Activated T-helper 17 cell treated with anti-CD3 and anti-CD28 coated beads, Interleukin-2, amount 50 U/mL, for 72 hours (primary cell): ENCODE data around the gene EPM2A. TPM values are rescaled to one million over a fixed set of nuclear protein-coding genes. Genes with fewer than 3 reads are reported as not detected.

ENCODE experiments used
- ATAC-seq: fragments of 150-1000 bp; cut with Tn5 transposase; replicated peaks from 2 replicates; pipeline ENCODE4 v1.10.0; 2021; ENCODE audit warnings: mild to moderate bottlenecking, moderate library complexity
- H3K27ac Mint-ChIP-seq: one replicate; pipeline ENCODE4 v1.8.0; 2022; ENCODE audit warnings: mixed read lengths
- H3K27me3 Mint-ChIP-seq: one replicate; pipeline ENCODE4 v1.8.0; 2022; ENCODE audit warnings: mixed read lengths
- H3K36me3 Mint-ChIP-seq: one replicate; pipeline ENCODE4 v1.8.0; 2022; ENCODE audit warnings: low read depth, mild to moderate bottlenecking, mixed read lengths
- H3K4me1 Mint-ChIP-seq: one replicate; pipeline ENCODE4 v1.8.0; 2022; ENCODE audit warnings: mixed read lengths
- H3K4me3 Mint-ChIP-seq: one replicate; pipeline ENCODE4 v1.8.0; 2022; ENCODE audit warnings: mild to moderate bottlenecking, mixed read lengths
- H3K9me3 Mint-ChIP-seq: one replicate; pipeline ENCODE4 v1.8.0; 2022; ENCODE audit warnings: mixed read lengths
- total RNA-seq, 2 donors: library from RNA; stranded (reverse); gene quantifications; one replicate each; pipeline ENCODE4 v1.2.3, GENCODE V29; 2022

Gene EPM2A
- total RNA-seq, 2 donors from 2014 or later: 4.3 to 8.4 TPM

DNA sequence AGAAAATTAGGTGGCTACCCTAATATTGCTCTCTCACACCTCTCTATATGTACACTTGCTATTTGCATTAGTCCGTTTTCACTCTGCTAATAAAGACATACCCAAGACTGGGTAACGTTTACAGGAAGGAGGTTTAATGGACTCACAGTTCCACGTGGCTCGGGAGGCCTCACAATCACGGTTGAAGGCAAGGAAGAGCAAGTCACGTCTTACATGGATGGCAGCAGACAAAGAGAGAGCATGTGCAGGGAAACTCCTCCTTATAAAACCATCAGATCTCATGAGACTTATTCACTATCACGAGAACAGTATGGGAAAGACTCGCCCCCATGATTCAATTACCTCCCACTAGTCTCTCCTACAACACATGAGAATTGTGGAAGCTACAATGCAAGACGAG is 53.4 kb downstream of the EPM2A start:
- Mint-ChIP-seq H3K36me3 (peaks cover 23% of the 10 kb centered on the region), H3K4me1 (no peaks in the 10 kb centered on the region), H3K9me3 (peaks cover 7% of the 10 kb centered on the region), H3K27me3 (no peaks in the 10 kb centered on the region), H3K4me3 (no peak overlapping the region), H3K27ac (no peak overlapping the region)
- ATAC-seq: no peak

DNA sequence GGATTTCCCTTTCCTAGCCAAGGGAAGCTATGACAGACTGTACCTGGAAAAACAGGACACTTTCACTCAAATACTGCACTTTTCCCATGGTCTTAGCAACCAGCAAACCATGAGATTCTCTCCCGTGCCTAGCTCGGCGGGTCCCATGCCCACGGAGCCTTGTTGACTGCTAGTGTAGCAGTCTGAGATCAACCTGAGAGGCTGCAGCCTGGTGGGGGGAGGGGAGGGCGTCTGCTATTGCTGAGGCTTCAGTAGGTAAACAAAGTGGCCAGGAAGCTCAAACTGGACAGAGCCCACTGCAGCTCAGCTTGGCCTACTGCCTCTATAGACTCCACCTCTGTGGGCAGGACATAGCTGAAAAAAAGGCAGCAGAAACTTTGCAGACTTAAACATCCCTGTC is 61.8 kb downstream of the EPM2A start:
- Mint-ChIP-seq H3K9me3 (no peaks in the 10 kb centered on the region), H3K4me3 (no peak overlapping the region), H3K27me3 (no peaks in the 10 kb centered on the region), H3K4me1 (no peaks in the 10 kb centered on the region), H3K27ac (no peak overlapping the region), H3K36me3 (peaks cover 15% of the 10 kb centered on the region)
- ATAC-seq: no peak

DNA sequence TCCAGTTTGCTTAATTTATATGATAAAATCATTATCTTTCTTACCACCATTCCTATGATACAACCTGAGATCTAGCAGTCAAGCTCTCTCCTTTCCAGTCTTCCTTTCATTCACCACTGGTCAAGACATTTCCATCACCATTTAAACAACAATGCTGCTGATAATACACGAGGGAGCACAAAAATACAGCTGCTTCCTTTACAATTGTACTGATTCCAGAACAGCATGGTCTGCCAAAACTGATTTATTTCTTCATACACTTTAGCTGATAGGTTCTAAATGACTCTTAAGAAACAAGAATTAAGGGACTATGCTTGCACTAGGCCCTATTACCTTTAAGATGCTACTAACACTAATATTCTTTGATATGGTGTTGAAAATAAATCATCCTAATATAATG is 65.0 kb downstream of the EPM2A start:
- no peak for ATAC-seq
- Mint-ChIP-seq H3K27ac (no peak overlapping the region), H3K27me3 (no peaks in the 10 kb centered on the region), H3K4me1 (no peaks in the 10 kb centered on the region), H3K4me3 (no peak overlapping the region), H3K36me3 (peaks cover under 1% of the 10 kb centered on the region), H3K9me3 (no peaks in the 10 kb centered on the region)

DNA sequence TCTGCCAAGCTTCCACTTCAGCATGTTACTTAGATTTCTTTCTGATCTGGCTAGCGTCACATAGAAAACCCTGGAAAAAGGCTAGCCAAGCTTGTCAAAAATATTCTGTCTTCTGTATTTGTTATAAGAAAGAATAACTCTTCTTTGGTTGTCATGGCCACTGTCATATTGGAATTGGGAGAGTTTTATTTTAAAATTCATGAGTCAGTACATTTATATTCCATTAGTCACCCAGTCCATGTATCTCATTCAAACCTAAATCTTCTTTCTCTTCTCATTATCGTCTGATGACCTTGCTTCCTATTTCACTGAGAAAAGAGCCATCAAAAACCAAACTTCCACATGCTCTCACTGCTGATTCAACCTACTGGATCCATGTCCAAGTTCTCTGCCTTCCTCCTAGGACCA is 65.7 kb downstream of the EPM2A start:
- H3K27me3 Mint-ChIP-seq: no peaks in the 10 kb centered on the region
- no peak for ATAC-seq
- no peaks in the 10 kb centered on the region for H3K9me3 Mint-ChIP-seq
- H3K36me3 Mint-ChIP-seq: no peaks in the 10 kb centered on the region
- H3K27ac Mint-ChIP-seq: no peak overlapping the region
- H3K4me3 Mint-ChIP-seq: no peak overlapping the region
- H3K4me1 Mint-ChIP-seq: no peaks in the 10 kb centered on the region

DNA sequence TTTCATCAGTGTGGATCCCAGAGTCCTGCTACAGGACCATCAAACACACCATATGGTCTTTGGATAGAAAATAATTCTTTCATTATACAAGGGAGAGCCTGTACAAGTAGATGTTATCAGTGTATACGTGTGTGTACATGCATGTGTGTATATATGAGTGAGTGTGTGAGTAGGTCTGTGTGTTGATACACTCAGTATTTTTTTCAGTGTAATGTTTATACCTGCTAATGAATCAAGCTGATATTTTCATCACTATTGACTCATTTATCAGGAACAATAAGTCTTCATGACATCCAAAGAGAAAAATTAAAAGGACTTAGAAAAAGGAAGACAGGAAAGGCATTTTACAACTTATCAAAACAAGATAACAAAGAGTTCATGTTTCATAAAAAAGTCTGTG is 66.5 kb downstream of the EPM2A start:
- no peak overlapping the region for H3K27ac Mint-ChIP-seq
- no peak for ATAC-seq
- no peaks in the 10 kb centered on the region for H3K9me3 Mint-ChIP-seq
- H3K4me1 Mint-ChIP-seq: no peaks in the 10 kb centered on the region
- no peaks in the 10 kb centered on the region for H3K36me3 Mint-ChIP-seq
- H3K27me3 Mint-ChIP-seq: no peaks in the 10 kb centered on the region
- H3K4me3 Mint-ChIP-seq: no peak overlapping the region

DNA sequence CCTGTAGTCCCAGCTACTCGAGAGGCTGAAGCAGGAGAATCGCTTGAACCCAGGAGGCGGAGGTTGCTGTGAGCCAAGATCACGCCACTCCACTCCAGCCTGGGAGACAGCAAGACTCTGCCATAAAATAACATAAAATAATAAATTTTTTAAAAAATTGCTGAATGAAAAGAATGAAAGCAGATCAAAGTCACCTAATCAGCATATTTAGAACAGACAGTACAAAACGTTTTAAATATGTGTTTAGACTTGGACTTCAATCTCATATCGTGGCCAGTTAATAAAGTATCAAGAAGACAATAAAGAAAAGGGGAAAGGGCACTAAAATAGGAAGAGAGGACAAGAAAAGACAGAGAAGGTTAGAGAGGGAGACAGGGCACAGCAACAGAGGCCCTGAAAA is 74.6 kb downstream of the EPM2A start:
- no peak for ATAC-seq
- no peak overlapping the region for H3K27ac Mint-ChIP-seq
- no peak overlapping the region for H3K4me3 Mint-ChIP-seq
- H3K4me1 Mint-ChIP-seq: peaks cover 4% of the 10 kb centered on the region
- H3K27me3 Mint-ChIP-seq: no peaks in the 10 kb centered on the region
- no peaks in the 10 kb centered on the region for H3K9me3 Mint-ChIP-seq
- no peaks in the 10 kb centered on the region for H3K36me3 Mint-ChIP-seq

DNA sequence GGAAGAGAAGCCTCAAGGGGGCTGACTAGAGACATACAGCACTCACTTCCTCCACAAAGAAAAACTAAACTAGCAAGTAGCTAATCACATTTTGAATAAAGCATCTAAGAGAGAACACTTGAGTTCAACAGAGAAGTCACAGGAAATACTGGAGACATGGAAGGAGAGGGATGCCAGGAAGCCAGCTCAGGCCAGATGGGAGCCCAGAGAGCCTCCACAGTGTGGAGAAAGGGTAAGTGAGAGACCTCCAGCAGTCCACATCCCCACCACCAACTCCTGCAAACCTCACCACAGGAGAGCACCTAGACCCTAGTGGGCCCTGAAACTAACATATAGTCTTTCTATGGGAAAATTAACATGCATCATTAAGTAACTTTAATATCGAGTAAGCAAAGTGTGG is 79.2 kb downstream of the EPM2A start:
- no peak for ATAC-seq
- no peak overlapping the region for H3K27ac Mint-ChIP-seq

DNA sequence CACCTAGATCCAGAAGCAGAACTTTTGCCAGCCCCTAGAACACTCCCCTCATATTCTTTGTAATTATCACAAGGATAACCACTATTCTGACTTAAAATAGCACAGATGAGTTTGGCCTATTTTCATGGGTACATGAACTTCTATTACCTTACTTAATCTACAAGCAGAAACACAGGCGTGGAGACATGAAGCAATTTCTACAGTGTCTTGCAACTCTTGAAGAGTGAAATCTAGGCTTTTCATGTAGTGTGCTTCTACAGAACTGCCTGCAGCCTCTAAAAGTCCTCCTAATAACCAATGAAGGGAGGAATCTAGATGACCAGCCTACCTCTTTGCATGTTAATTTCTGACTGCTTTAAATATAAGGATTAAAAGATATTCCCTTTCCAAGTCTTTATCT is 82.7 kb downstream of the EPM2A start:
- H3K36me3 Mint-ChIP-seq: no peaks in the 10 kb centered on the region
- H3K4me1 Mint-ChIP-seq: no peaks in the 10 kb centered on the region
- no peak for ATAC-seq
- H3K9me3 Mint-ChIP-seq: no peaks in the 10 kb centered on the region
- H3K4me3 Mint-ChIP-seq: no peak overlapping the region
- no peaks in the 10 kb centered on the region for H3K27me3 Mint-ChIP-seq
- no peak overlapping the region for H3K27ac Mint-ChIP-seq

More for the DNA sequence above, 79.2 kb downstream of the EPM2A start:
- Mint-ChIP-seq H3K27me3 (no peaks in the 10 kb centered on the region), H3K36me3 (no peaks in the 10 kb centered on the region), H3K4me3 (no peak overlapping the region), H3K9me3 (no peaks in the 10 kb centered on the region), H3K4me1 (peaks cover 4% of the 10 kb centered on the region)

DNA sequence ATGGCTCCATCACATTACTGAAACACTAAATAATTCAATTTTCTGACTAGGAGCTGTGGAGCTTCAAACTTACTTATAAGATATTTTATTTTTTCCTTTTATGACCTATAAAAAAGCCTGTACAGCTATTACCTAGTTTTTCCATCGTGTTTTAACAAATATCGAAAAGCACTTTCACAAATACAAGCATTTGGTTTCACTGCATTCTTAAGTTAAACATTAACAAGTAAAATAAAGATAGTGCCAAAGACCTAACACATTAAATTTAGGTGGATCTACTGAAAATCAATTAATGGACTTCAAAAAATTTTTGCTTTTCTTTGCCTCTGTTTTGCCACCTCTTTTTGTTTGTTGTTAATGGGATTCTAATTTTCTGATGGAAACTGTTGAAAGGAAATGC is 83.3 kb downstream of the EPM2A start:
- ATAC-seq: no peak
- no peaks in the 10 kb centered on the region for H3K27me3 Mint-ChIP-seq
- no peaks in the 10 kb centered on the region for H3K4me1 Mint-ChIP-seq
- no peak overlapping the region for H3K27ac Mint-ChIP-seq
- no peaks in the 10 kb centered on the region for H3K36me3 Mint-ChIP-seq
- H3K4me3 Mint-ChIP-seq: no peak overlapping the region
- H3K9me3 Mint-ChIP-seq: no peaks in the 10 kb centered on the region

DNA sequence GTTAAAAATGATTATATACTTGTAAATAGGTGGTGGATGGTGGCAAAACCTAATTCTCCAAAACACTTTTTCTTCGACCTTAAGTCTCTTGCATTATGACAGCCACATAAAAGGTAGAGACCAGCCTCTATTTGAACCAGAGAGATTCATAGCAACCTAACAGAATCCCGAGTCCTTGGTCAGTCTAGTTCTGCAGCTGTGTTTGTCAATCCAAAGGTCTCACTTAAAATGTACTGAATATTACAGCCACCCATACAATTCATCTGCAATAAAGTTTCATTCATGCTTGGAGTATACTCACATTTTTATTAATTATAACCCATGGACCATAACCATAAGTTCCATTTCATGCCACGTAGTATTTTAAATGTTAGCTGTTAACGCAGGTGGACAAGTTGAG is 87.2 kb downstream of the EPM2A start:
- no peak overlapping the region for H3K4me3 Mint-ChIP-seq
- no peaks in the 10 kb centered on the region for H3K4me1 Mint-ChIP-seq
- H3K36me3 Mint-ChIP-seq: no peaks in the 10 kb centered on the region
- H3K9me3 Mint-ChIP-seq: no peaks in the 10 kb centered on the region
- H3K27me3 Mint-ChIP-seq: no peaks in the 10 kb centered on the region
- no peak overlapping the region for H3K27ac Mint-ChIP-seq
- no peak for ATAC-seq

DNA sequence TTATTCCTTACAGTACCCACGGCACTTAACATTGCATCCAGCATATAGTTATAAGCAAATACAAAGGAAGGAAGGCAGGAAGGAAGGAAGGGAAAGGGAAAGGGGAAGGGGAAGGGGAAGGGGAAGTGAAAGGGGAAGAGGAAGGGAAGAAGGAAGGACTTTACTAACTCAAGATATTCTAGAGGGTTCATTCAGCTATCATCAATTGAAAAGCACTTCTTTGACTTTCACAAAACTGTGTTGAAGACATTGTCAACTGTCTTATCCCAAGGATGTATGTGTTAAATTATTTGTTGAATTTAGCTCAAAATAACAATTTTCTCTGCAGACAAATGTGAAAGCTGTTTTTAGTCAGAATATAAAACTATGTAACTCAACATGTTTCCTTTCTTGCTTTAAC is 87.7 kb downstream of the EPM2A start:
- H3K4me3 Mint-ChIP-seq: no peak overlapping the region
- H3K4me1 Mint-ChIP-seq: no peaks in the 10 kb centered on the region
- no peak for ATAC-seq
- H3K9me3 Mint-ChIP-seq: no peaks in the 10 kb centered on the region
- no peaks in the 10 kb centered on the region for H3K36me3 Mint-ChIP-seq
- H3K27me3 Mint-ChIP-seq: no peaks in the 10 kb centered on the region
- no peak overlapping the region for H3K27ac Mint-ChIP-seq

DNA sequence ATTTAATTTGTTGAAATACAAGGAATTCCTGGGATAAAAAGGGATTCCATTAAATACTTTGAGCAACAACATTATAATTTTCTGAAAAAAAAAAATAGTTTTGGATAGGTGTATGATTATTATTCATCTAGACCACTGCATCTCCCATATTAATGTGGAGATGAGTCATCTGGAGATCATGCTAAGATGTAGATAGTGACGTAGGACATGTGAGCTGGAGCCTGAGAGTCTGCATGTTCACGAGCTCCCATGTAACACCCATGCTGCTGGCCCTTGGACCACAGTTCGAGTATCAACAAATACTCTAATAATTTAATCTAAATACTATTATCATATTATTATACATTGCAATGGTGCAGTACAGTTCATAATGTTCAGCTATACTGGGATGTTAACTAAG is 91.6 kb downstream of the EPM2A start:
- Mint-ChIP-seq H3K9me3 (no peaks in the 10 kb centered on the region), H3K36me3 (no peaks in the 10 kb centered on the region), H3K4me3 (no peak overlapping the region), H3K27me3 (no peaks in the 10 kb centered on the region), H3K27ac (no peak overlapping the region), H3K4me1 (no peaks in the 10 kb centered on the region)
- ATAC-seq: no peak

DNA sequence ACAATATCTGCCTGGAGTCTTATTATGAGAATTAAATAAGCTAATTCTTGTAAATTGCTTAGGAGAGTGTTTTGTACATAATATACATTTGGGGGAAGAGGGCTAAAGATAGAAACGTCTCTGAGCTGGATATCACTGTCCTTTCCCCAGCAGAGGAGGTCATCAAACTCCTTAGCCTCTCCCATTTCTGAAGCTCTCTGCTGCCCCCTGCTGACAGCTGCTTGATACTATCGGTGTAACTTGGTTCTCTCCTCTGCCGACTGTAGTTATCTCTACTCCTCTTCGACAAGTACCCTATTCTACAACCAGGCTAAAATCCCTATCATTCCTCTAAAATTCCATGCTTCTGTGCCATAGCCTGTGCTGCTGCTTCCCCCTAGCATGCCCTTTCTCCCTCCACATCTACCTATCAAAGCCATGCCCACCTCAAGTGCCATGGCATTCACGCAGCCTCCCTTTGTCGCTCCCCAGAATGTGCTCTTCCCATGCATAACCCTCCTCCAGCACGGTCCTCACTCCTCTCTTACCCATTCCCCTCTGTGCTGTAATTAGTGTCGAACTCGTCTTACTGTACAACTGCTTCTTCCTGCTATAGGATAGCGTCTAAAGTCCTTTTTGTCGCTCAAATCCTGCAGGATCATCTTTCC is 101.2 kb downstream of the EPM2A start:
- H3K36me3 Mint-ChIP-seq: no peaks in the 10 kb centered on the region
- peak; percentile 70 for ATAC-seq
- no peaks in the 10 kb centered on the region for H3K9me3 Mint-ChIP-seq
- H3K27ac Mint-ChIP-seq: no peak overlapping the region
- no peaks in the 10 kb centered on the region for H3K27me3 Mint-ChIP-seq
- peaks cover 9% of the 10 kb centered on the region for H3K4me1 Mint-ChIP-seq
- H3K4me3 Mint-ChIP-seq: no peak overlapping the region

DNA sequence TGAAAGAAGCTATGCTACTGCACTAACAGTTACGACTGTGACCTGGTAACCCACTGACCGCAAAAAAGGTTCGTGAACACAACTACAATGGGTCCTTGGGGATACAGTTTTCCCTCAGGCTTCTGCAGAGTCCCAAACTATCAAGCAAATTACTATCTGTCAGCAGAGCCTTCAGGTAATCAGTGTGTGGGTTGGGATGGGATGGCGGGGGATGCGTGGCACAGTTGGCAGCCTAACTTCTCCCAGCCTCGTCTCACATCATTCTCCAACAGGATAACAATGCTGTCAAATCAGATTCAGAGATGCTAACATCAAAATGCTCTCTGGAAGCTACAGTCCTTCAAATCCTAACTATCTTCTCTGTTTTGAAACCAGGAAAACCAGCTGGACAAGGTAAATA is 102.3 kb downstream of the EPM2A start:
- H3K4me1 Mint-ChIP-seq: peaks cover 9% of the 10 kb centered on the region
- H3K4me3 Mint-ChIP-seq: no peak overlapping the region
- ATAC-seq: no peak
- no peaks in the 10 kb centered on the region for H3K9me3 Mint-ChIP-seq
- H3K36me3 Mint-ChIP-seq: no peaks in the 10 kb centered on the region
- no peak overlapping the region for H3K27ac Mint-ChIP-seq
- no peaks in the 10 kb centered on the region for H3K27me3 Mint-ChIP-seq

DNA sequence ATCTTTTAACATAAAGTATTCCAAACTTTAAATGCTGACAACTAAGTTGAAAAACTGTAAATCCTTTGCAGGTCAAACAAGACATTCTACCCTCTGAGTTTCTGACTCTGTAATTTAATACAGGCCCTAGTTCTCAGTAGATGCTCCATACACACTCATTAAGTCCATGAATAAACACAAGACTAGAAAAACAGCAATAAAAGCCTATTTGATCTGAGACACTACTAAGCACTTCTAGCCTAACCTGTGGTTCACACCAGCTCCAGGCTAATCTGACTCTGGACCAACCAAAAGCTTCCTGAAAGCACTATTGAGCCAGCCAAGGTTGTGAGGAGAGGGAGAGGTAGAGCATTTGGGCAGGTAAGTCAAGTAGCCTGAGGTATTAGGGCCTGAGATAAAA is 103.9 kb downstream of the EPM2A start:
- H3K36me3 Mint-ChIP-seq: peaks cover 5% of the 10 kb centered on the region
- H3K9me3 Mint-ChIP-seq: no peaks in the 10 kb centered on the region
- ATAC-seq: no peak
- peaks cover 9% of the 10 kb centered on the region for H3K4me1 Mint-ChIP-seq
- H3K27me3 Mint-ChIP-seq: no peaks in the 10 kb centered on the region
- no peak overlapping the region for H3K4me3 Mint-ChIP-seq
- H3K27ac Mint-ChIP-seq: no peak overlapping the region

DNA sequence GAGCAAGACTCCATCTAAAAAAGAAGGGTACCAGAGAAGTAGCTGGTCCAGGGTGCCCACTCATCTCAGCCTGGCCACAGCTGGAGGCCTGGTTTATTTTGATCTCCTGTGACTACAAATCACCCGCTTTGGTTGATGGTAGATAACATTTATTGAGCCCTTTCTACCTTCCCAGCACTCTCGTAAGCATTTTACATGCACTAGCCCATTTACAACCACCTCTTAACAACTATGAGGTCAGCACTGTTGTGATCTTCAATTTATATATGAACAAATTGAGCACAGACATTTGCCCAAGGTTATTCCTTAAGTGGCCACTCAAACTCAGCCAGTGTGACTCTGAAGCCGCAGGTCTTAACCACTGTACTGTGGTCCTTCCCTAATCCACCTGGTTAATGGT is 104.7 kb downstream of the EPM2A start:
- ATAC-seq: no peak
- H3K36me3 Mint-ChIP-seq: peaks cover 5% of the 10 kb centered on the region
- no peak overlapping the region for H3K4me3 Mint-ChIP-seq
- no peaks in the 10 kb centered on the region for H3K27me3 Mint-ChIP-seq
- H3K9me3 Mint-ChIP-seq: no peaks in the 10 kb centered on the region
- H3K27ac Mint-ChIP-seq: no peak overlapping the region
- peaks cover 9% of the 10 kb centered on the region for H3K4me1 Mint-ChIP-seq
